GM19238 (cell line): ENCODE measurements around the gene PARK7.

Experiments
- DNase-seq: peaks from one replicate; pipeline ENCODE4 v3.0.0; 2011; ENCODE audit warnings: low spot score; ENCODE audit not compliant: insufficient read length

PARK7 gene

GRCh38 chr1:8023287-8023994 lies 61.9 kb downstream of the PARK7 start:
- DNase-seq = no peak

DNA sequence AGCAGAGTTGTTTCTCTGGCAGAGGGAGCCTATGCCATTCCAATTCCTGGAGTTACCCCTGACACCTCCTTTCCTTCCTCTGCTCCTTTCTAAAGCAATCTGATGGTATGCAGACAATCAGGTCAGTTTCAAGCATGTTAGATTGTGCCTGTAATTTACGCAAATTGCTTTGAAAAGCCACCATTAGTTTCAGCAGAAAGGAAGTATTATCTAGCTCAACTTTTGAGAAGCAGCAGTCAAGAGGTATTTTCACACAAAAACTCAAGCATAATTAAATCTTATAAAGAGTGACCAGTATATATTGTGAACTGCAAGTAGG lies 62.4 kb downstream of the PARK7 start:
- DNase-seq = no peak

GRCh38 chr1:8024329-8024728 lies 62.8 kb downstream of the PARK7 start:
- DNase-seq = no peak

DNA sequence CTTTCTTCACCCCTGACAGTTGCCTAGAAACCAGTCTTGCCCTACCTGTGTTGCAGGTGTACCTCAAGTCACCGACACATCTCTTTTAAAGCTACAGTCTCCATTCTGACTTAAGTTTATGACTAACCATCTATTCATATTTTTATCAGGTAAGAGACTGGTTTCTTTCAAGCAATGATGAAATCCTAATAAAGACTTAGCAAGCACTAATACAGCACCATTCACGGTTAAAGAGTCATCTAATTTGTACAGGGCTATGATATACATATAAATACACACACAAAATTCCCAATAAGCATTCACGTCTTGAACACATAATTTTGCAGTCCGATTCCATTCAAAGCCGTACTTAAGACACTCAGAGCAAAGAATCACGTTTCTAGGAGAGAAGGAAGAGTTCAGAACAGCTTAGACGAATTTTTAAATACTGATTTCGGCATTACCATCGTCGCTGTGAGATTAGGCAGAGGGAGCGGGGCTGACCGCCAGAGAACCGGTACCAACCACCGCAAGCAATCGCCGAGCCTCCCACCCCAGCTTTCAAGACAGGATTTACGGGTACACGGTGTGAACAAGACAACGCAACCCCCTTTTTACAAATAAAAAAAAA lies 63.7 kb downstream of the PARK7 start:
- DNase-seq = no peak

- DNase-seq = no peak
Measured at GRCh38 chr1:8025671-8026144, 64.2 kb downstream of the PARK7 start.

DNA sequence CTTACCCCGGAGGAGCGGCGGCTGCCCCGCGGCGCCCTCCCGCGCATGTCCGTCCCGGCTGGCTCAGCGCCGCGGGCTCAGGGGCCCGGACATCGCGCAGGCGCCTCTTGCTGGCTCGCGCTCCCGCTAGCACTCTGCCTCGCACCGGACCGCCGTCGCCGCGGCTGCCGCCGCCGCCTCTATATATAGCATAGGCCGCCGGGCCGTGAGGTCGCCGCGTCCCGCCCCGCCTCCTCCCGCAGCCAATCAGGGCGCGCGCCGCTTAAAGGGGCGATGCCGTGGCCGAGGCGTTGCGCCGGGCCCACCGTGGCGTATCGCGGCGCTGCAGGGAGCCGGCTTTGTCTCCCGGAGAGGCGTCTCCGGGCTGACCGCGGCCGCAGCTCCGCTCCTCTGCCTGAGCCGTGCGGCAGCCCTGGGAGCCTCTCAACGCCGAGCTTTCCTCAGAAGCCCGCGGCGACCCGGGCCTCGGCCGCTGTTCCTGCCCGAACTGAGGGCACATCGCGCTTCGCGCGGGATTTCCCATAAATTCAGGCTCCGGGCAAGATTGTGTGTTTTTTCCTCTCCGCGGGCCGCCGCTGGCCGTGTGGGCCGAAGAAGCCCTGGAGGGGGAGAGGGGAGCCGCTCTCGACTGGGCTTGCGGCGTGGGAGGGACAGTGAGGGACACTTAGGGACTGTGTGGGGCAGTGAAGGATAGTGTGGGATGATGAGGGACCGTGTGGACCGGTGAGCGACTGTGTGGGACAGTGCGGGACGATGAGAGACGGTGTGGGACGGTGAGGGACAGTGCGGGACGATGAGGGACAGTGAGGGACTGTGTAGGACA lies 64.9 kb downstream of the PARK7 start, which contains the start of gene ERRFI1:
ERRFI1 (minus strand) TSS at position 157 of the 823 bp plus-strand sequence. CDS start 10,690 bp downstream, outside the sequence.
- peak; percentile 86 for DNase-seq

- DNase-seq = no peak
Measured at GRCh38 chr1:8026976-8027747, 65.7 kb downstream of the PARK7 start.

GRCh38 chr1:8027748-8028570 lies 66.4 kb downstream of the PARK7 start:
- DNase-seq = no peak

- no peak for DNase-seq
Measured at GRCh38 chr1:8028571-8028910, 67.0 kb downstream of the PARK7 start.

GRCh38 chr1:8031176-8031785 lies 69.8 kb downstream of the PARK7 start:
- no peak for DNase-seq

DNA sequence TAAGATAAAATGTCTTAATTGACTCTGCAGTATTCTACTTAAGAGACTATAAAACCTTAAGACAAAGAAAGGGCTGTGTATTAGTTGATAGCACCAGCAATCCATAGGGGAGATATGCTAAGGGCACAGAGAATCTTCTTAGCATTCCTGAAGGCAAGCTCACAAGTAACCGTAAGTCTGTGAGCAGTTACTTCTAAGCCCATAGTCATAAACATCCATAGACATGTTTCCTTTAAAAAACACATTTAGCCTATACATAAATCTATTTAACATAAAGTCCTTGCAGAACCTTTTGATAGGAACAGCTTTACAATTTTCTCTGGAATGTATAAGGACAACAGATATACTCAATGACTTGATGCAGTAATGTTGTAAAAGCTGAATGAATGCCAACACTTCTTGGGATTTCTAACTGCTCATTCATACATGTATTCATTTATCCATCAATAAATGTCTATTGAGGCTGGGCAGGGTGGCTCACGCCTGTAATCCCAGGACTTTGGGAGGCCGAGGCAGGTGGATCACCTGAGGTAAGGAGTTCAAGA lies 70.9 kb downstream of the PARK7 start:
- no peak for DNase-seq

- DNase-seq = no peak
Measured at GRCh38 chr1:8033322-8033721, 71.8 kb downstream of the PARK7 start.
